Central memory CD8-positive, alpha-beta T cell (primary cell): Measurements from ENCODE around the gene KY.

Experiments
- ATAC-seq: fragments of 150-1000 bp; cut with Tn5 transposase; replicated peaks from 2 replicates; pipeline ENCODE4 v1.10.0; 2022; ENCODE audit warnings: mild to moderate bottlenecking, moderate FRiP score, moderate number of reproducible peaks; ENCODE audit not compliant: poor library complexity, severe bottlenecking; ENCODE audit errors: extremely low read depth
- DNase-seq, 2 donors: peaks; one replicate each; pipeline ENCODE4 v3.0.0; 2021; ENCODE audit warnings: low spot score in 2 of 2
- H3K27ac Mint-ChIP-seq: one replicate; pipeline ENCODE4 v1.8.0; 2022; ENCODE audit warnings: low read depth, mild to moderate bottlenecking, moderate library complexity, mixed read lengths
- H3K27me3 Mint-ChIP-seq: one replicate; pipeline ENCODE4 v1.8.0; 2022; ENCODE audit warnings: mixed read lengths
- H3K36me3 Mint-ChIP-seq: one replicate; pipeline ENCODE4 v1.8.0; 2022; ENCODE audit warnings: mild to moderate bottlenecking, moderate library complexity, mixed read lengths; ENCODE audit not compliant: insufficient read depth
- H3K4me1 Mint-ChIP-seq: one replicate; pipeline ENCODE4 v1.8.0; 2022; ENCODE audit warnings: mixed read lengths
- H3K4me3 Mint-ChIP-seq: one replicate; pipeline ENCODE4 v1.8.0; 2022; ENCODE audit warnings: mild to moderate bottlenecking, moderate library complexity, mixed read lengths
- H3K9me3 Mint-ChIP-seq: one replicate; pipeline ENCODE4 v1.8.0; 2022; ENCODE audit warnings: mixed read lengths

KY gene

GRCh38 chr3:134562055-134562454 lies 88.8 kb downstream of the KY start:
- Mint-ChIP-seq H3K4me3 (no peak overlapping the region), H3K4me1 (peaks cover 6% of the 10 kb centered on the region), H3K27me3 (no peaks in the 10 kb centered on the region), H3K36me3 (peaks cover 10% of the 10 kb centered on the region), H3K9me3 (no peaks in the 10 kb centered on the region), H3K27ac (no peak overlapping the region)
- DNase-seq = no peak
- ATAC-seq = no peak

GRCh38 chr3:134559591-134559990 lies 91.2 kb downstream of the KY start:
- H3K4me3 Mint-ChIP-seq = no peak overlapping the region
- peaks cover 6% of the 10 kb centered on the region for H3K4me1 Mint-ChIP-seq
- H3K27me3 Mint-ChIP-seq = no peaks in the 10 kb centered on the region
- ATAC-seq (no peak), DNase-seq (no peak)
- H3K9me3 Mint-ChIP-seq = no peaks in the 10 kb centered on the region
- no peak overlapping the region for H3K27ac Mint-ChIP-seq
- H3K36me3 Mint-ChIP-seq = peaks cover 10% of the 10 kb centered on the region
